AG09309 (cell line): ENCODE results near the gene TRIM74.
"Not testable (repeated sequence)": the region's sequence is repeated elsewhere in the genome, so short reads cannot be mapped to it uniquely, and the experiment has no call there.

Experiments used
- DNase-seq: peaks from one replicate; pipeline ENCODE4 v3.0.0-alpha.2; 2010; ENCODE audit warnings: low read depth
- H3K4me3 ChIP-seq: 2 replicates; pipeline ENCODE4 v1.5.1; 2011; ENCODE audit warnings: mild to moderate bottlenecking, low read depth, low read length, moderate library complexity; ENCODE audit not compliant: control insufficient read depth

The TRIM74 gene

DNA sequence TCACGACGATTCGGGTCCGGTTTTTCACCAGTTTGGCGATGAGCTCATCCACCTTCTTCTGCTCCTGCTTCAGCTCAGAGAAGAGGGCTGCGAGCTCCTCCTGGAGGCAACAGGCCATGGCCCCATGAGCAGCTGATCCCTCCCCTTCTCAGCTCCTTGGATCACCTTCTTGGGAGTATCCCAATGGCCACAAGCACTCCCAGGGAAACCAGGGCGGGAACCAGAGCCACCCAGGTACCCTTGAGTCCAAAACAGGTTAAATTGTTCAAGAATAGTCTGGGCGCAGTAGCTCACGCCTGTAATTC, 8.0 kb downstream of the TRIM74 start:
- DNase-seq, result not testable (repeated sequence)

GRCh38 chr7:72960626-72961345, 8.5 kb downstream of the TRIM74 start:
- not testable (repeated sequence) for H3K4me3 ChIP-seq, DNase-seq

More for the DNA sequence above, 8.0 kb downstream of the TRIM74 start:
- H3K4me3 ChIP-seq, result not testable (repeated sequence)

DNA sequence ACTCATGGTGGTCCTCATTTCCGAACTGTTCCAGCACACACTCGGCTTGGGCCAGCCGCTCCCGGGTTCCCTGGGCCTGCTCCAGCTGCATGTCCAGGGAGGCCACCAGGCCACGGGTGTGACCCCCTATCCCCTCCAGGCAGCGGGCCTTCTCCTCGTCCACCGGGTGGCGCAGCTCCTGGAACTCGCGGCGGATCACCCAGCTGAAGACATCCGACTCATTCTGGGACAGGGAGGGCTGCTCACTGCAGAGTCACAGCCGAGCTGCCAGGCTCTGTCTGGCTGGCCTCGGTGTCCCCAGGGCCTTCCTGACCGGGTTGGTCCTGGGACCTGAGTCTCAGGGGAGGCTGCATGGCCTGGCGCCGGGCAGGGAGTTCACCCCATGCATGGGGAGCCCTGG, 9.2 kb downstream of the TRIM74 start:
- H3K4me3 ChIP-seq, DNase-seq: not testable (repeated sequence)

DNA sequence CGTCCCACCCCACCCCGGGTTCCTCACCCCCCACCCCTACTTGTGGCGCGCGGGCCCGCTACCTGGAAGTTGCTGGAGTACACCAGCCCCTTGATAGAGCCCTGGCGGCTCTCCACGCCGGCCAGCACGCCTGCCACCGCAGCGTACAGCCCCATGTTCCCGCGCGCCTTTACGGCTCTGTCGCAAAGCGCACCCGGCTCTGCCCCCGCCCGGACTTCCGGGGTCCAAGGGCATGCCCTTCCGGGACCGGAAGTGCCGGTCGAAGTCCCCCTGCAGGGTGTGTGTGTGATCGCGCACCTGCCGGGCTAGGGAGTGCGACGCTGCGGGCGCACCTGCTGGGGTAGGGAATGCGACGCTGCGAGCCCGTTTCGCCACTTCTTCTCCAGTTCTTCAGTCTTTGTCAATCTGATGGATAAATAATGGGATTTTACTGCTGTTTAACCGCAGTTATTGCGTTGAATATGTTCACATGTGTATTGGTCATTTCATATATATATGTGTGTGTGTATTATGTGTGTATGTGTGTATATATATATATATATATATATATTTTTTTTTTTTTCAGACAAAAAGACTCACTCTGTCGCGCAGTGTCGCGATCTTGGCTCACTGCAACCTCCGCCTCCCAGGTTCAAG, 14.6 kb downstream of the TRIM74 start:
- not testable (repeated sequence) for DNase-seq
- H3K4me3 ChIP-seq, result peak overlapping the region; percentile 32

- H3K4me3 ChIP-seq, result peak overlapping the region; percentile 32
- not testable (repeated sequence) for DNase-seq
Observed at GRCh38 chr7:72953901-72954562, 15.2 kb downstream of the TRIM74 start.

DNA sequence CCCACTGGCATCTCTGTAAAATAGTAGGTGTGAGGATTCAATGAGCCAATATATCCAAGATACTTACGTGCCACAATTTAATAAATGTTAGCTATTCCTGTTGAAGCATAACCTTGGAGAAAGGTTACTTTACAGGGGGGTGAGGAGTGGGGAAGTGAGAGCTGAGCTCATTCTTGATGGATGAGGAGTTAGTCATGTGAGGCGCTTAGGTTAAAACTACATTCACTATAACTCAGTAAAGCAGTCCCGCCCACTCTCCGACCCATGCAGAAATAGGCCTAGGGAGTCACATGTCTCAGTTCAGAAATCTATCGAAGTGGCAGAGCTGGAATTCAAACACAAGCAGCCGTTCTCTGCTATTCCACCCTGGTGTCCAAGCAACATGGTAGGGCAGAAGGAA, 18.8 kb downstream of the TRIM74 start:
- not testable (repeated sequence) for H3K4me3 ChIP-seq, DNase-seq

GRCh38 chr7:72949686-72950085, 19.6 kb downstream of the TRIM74 start:
- not testable (repeated sequence) for H3K4me3 ChIP-seq, DNase-seq

DNA sequence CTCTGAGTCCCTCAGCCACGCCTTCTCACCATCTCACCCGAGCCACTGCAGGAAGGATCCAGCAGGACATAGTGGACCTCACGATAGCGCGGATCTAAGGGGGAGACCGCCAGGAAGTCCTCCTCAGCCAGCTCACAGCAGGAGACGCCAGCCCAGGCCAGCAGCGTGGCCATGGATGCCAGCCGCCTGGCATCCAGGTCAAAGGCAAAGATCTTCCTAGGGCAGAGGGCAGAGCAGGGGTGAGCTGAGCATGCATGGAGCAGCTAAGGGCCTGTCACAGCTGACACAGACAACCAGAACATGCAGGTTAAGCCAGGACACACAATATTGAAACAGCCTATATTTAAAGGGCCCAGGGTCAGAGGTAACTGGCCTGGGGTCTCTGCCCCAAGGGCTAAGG, 20.0 kb downstream of the TRIM74 start:
- DNase-seq, H3K4me3 ChIP-seq: not testable (repeated sequence)

DNA sequence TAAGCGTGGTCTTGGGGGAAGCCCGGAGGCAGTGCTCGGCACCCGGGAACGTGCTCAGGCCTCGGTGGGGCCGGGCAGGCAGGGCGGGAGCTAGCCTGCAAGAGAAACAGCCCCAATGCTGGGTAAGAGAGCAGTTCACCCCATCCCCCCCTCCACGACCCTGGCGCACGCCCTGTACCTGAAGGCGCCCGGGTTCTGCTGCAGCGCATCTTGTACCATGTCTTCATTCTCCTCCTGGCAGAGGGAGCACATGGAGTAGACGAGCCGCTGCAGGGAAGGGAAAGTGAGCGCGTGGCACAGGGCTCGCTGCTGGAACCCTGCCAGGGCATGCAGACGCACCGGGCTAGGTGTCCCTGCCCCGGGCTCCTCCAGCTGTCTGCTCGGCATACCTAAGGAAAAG, 20.6 kb downstream of the TRIM74 start:
- DNase-seq, H3K4me3 ChIP-seq: not testable (repeated sequence)

DNA sequence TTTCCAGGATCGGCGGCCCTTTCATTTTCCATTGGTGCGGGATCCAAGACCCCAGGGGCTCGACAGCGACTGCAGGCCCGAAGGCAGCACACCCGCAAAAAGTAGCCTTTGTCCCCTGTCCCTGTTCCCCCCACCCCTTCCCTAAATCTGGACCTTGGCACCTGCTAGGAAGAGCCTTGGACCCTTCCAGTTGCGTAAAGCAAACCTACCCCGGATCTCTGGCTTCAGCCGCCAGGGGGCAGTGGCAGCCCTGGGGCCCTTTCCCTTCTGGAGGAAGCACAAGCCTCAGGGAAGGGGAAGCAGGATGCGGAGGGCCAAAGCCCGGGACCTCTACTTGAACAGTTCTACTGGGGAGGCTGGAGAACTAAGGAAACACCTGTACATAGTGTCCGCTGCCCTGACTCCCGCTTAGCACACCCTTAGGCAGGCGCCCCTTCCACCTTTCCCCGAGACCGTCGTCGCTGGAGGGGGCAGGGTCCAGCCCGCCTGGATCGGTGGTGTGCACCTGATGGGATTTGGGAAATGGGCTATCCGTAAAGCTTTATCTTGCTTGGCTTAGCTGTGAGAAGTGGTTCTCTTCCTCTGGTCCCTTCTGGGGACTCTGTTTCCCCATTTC, 23.0 kb downstream of the TRIM74 start:
- DNase-seq, H3K4me3 ChIP-seq: not testable (repeated sequence)

- DNase-seq, H3K4me3 ChIP-seq: not testable (repeated sequence)
Observed at GRCh38 chr7:72945597-72945996, 23.7 kb downstream of the TRIM74 start.

DNA sequence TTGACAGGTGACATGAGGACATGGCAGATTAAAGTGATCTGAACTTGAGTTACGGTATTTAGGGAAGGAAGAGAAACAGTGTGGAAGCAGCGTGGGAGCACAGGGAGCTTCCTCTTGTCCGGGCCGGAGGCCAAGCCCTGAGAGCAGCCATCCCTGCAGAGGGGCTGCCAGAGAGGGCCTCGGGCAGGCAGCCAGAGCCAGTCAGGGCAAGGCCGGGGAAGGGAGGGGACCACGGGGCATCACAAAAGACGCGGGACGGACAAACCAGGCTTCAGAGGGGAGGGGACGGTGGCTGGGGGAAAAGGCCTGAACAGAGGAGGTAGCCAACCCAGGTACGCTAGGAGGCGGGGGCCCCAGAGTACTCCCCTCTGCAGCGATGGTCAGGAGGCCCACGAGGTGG, 24.3 kb downstream of the TRIM74 start:
- not testable (repeated sequence) for H3K4me3 ChIP-seq, DNase-seq

DNA sequence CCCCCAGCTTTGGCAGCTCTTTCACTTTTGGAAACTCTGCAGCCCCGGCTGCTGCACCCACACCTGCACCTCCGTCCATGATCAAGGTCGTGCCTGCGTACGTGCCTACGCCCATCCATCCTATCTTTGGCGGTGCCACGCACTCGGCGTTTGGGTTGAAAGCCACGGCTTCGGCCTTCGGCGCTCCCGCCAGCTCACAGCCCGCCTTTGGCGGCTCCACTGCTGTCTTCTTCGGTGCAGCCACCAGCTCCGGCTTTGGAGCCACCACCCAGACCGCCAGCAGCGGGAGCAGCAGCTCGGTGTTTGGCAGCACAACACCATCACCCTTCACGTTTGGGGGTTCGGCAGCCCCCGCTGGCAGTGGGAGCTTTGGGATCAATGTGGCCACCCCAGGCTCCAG, 26.3 kb downstream of the TRIM74 start:
- not testable (repeated sequence) for DNase-seq, H3K4me3 ChIP-seq

DNA sequence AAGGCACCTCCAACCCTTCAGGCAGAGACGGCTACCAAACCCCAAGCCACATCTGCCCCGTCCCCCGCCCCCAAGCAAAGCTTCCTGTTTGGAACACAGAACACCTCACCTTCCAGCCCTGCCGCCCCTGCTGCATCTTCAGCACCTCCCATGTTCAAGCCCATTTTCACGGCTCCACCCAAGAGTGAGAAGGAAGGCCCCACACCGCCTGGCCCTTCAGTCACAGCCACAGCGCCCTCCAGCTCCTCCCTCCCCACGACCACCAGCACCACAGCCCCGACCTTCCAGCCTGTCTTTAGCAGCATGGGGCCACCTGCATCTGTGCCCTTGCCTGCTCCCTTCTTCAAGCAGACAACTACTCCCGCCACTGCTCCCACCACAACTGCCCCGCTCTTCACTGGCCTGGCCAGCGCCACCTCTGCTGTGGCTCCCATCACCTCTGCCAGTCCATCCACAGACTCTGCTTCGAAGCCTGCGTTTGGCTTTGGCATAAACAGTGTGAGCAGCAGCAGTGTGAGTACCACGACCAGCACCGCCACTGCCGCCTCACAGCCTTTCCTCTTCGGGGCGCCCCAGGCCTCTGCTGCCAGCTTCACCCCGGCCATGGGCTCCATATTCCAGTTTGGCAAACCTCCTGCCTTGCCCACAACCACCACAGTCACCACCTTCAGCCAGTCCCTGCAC, 27.1 kb downstream of the TRIM74 start:
- H3K4me3 ChIP-seq, DNase-seq: not testable (repeated sequence)

GRCh38 chr7:72928216-72928615, 41.0 kb downstream of the TRIM74 start:
- H3K4me3 ChIP-seq, DNase-seq: not testable (repeated sequence)

DNA sequence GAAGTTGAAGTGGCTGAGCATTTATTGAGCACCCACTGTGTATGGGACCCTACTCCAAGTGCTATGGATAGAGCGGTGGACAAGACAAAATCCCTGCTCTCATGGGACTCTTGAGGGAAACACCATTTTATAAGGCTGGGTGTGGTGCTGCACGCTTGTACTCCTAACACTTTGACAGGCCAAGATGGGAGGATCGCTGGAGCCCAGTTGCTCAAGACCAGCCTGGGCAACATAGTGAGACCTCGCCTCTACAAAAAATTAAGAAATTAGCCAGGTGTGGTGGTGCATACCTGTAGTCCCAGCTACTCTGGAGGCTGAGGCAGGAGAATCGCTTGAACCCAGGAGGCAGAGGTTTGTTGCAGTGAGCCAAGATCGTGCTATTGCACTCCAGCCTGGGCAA, 41.5 kb downstream of the TRIM74 start:
- H3K4me3 ChIP-seq, DNase-seq: not testable (repeated sequence)
